Measurements from ENCODE around the gene GABRG3.

- TF ChIP-seq JUN (IDR thresholded peaks at IDR 0.05) = no peak
- no peak for TF ChIP-seq JUNB (IDR thresholded peaks at IDR 0.05)
- TF ChIP-seq CTCF (IDR thresholded peaks at IDR 0.05) = no peak
Measured at GRCh38 chr15:27167738-27168137, 196.8 kb downstream of the GABRG3 start.
